Trophoblast cell (in vitro differentiated cells and primary cell): ENCODE results near the gene CIB1. TPM values are rescaled to one million over a fixed set of nuclear protein-coding genes. Genes with fewer than 3 reads are reported as not detected.
"Not testable (repeated sequence)": the region's sequence is repeated elsewhere in the genome, so short reads cannot be mapped to it uniquely, and the experiment has no call there.

Experiments
- DNase-seq, 2 donors: peaks; one replicate each; pipeline ENCODE4 v3.0.0-alpha.2; 2016
- H2AFZ ChIP-seq: 2 replicates; pipeline ENCODE4 v1.6.1; 2013; ENCODE audit warnings: low read length, moderate library complexity, mild to moderate bottlenecking; ENCODE audit not compliant: insufficient read depth, poor library complexity
- H2AK5ac ChIP-seq: 2 replicates; pipeline ENCODE4 v1.6.1; 2013; ENCODE audit warnings: mild to moderate bottlenecking, low read length
- H2BK120ac ChIP-seq: 2 replicates; pipeline ENCODE4 v1.6.1; 2013; ENCODE audit warnings: low read length, mild to moderate bottlenecking, moderate library complexity; ENCODE audit not compliant: insufficient read depth, poor library complexity
- H2BK12ac ChIP-seq: 2 replicates; pipeline ENCODE4 v1.6.1; 2013; ENCODE audit warnings: mild to moderate bottlenecking, low read length, moderate library complexity
- H2BK5ac ChIP-seq: 2 replicates; pipeline ENCODE4 v1.6.1; 2013; ENCODE audit warnings: low read length, low read depth, moderate library complexity, mild to moderate bottlenecking; ENCODE audit not compliant: poor library complexity
- H3K14ac ChIP-seq: 2 replicates; pipeline ENCODE4 v1.6.1; 2013; ENCODE audit warnings: mild to moderate bottlenecking, low read length
- H3K18ac ChIP-seq: 2 replicates; pipeline ENCODE4 v1.6.1; 2013; ENCODE audit warnings: mild to moderate bottlenecking, low read length
- H3K23ac ChIP-seq: 2 replicates; pipeline ENCODE4 v1.6.1; 2013; ENCODE audit warnings: low read length
- H3K27ac ChIP-seq: 2 replicates; pipeline ENCODE4 v1.5.1; 2013; ENCODE audit warnings: low read depth, mild to moderate bottlenecking, inconsistent platforms, low read length, moderate library complexity
- H3K27me3 ChIP-seq: 2 replicates; pipeline ENCODE4 v1.6.1; 2013; ENCODE audit warnings: inconsistent platforms, mild to moderate bottlenecking, low read length, moderate library complexity; ENCODE audit not compliant: insufficient read depth
- H3K36me3 ChIP-seq, 2 experiments: 1 replicate in 1 of 2; 2 replicates in 1 of 2; pipeline ENCODE4 v1.6.1; 2013; ENCODE audit warnings: low read length in 2 of 2, mild to moderate bottlenecking in 2 of 2, moderate library complexity in 1 of 2; ENCODE audit not compliant: insufficient read depth in 2 of 2, control insufficient read depth in 1 of 2
- H3K4ac ChIP-seq: 2 replicates; pipeline ENCODE4 v1.6.1; 2013; ENCODE audit warnings: low read depth, mild to moderate bottlenecking, low read length, moderate library complexity
- H3K4me1 ChIP-seq, 2 experiments: 1 replicate in 1 of 2; 2 replicates in 1 of 2; pipeline ENCODE4 v1.6.1; 2013; ENCODE audit warnings: low read length in 2 of 2, mild to moderate bottlenecking in 2 of 2, moderate library complexity in 1 of 2; ENCODE audit not compliant: insufficient read depth in 2 of 2, control insufficient read depth in 1 of 2
- H3K4me2 ChIP-seq: 2 replicates; pipeline ENCODE4 v1.6.1; 2013; ENCODE audit warnings: inconsistent platforms, mild to moderate bottlenecking, low read length, moderate library complexity
- H3K4me3 ChIP-seq: 2 replicates; pipeline ENCODE4 v1.5.1; 2013; ENCODE audit warnings: mild to moderate bottlenecking, low read depth, low read length, inconsistent platforms
- H3K79me1 ChIP-seq: one replicate; pipeline ENCODE4 v1.6.1; 2013; ENCODE audit warnings: low read length
- H3K79me2 ChIP-seq: 2 replicates; pipeline ENCODE4 v1.6.1; 2013; ENCODE audit warnings: low read length, mild to moderate bottlenecking; ENCODE audit not compliant: control insufficient read depth, insufficient read depth, poor library complexity
- H3K9ac ChIP-seq: 2 replicates; pipeline ENCODE4 v1.6.1; 2013; ENCODE audit warnings: mild to moderate bottlenecking, low read length
- H3K9me3 ChIP-seq: 2 replicates; pipeline ENCODE4 v1.6.1; 2013; ENCODE audit warnings: low read depth, mild to moderate bottlenecking, control low read depth, inconsistent platforms, low read length; ENCODE audit not compliant: insufficient read depth
- H4K12ac ChIP-seq: 2 replicates; pipeline ENCODE4 v1.6.1; 2013; ENCODE audit warnings: low read depth, mild to moderate bottlenecking, low read length, moderate library complexity
- H4K8ac ChIP-seq: 2 replicates; pipeline ENCODE4 v1.6.1; 2013; ENCODE audit warnings: low read depth, mild to moderate bottlenecking, low read length, moderate library complexity
- H4K91ac ChIP-seq: one replicate; pipeline ENCODE4 v1.6.1; 2013; ENCODE audit warnings: low read depth, mild to moderate bottlenecking, low read length, moderate library complexity
- WGBS: extraction: QIAGEN DNeasy Blood & Tissue Kit; methylation state at CpG from one replicate; pipeline ENCODE4 v1.1.7; 2013; ENCODE audit warnings: missing lambda C conversion rate; ENCODE audit not compliant: insufficient read length, insufficient coverage; ENCODE audit errors: extremely low coverage; 5-methylcytosine and 5-hydroxymethylcytosine counted together
- polyA plus RNA-seq: library from polyadenylated mRNA; stranded (reverse); fragments of 200-250 nt; gene quantifications from 2 replicates; pipeline ENCODE4 v1.2.3, GENCODE V29; 2013

The CIB1 gene
- 32.9 and 34.6 TPM in 2 replicates for polyA plus RNA-seq

DNA sequence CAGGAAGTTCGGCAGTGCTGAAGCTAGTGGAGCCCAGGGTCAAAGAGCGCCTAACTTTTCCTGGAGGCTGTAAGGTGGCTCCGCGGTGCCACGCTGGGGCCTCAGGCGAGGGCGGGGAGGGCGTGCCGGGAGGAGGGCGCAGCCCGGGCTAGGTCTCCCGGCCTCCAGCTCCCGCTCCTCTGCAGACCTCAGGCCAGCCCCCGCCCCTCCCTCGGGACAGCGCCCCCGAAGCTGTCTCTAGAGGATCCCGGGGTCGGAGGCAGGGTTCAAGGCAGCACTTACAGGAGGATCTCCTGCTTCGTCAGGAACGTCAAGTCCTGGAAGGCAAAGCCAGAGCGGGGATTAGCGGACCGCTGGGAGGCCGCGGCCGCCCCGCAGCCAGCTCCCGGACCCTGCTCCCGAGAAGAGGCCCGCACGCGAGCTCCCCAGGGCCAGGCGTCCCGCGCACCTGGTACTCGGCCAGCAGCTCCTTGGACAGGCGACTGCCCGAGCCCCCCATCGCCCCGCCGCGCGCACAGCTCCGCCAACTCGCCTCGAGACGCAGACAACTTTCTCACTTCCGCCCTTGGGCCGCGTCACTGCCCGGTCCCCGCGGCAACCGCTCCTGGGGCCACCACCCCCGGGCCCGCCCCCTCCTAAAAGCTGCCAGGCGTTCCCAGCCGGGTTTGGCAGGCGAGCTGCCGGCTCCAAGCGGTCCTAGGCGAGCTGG, at the start of gene CIB1:
CIB1 (minus strand) TSS at position 555 of the 709 bp plus-strand sequence; CDS start at position 499, 56 bp downstream.
- H2AK5ac ChIP-seq = no peak within 1 kb of the TSS
- H2BK5ac ChIP-seq = peak within 1 kb of the TSS; percentile 33
- no CpG with 5 or more reads among the region's 63 CpGs for WGBS
- peaks cover 25 to 26% of the 10 kb centered on the region in 2 experiments for H3K36me3 ChIP-seq
- no peak within 1 kb of the TSS for H3K23ac ChIP-seq
- H3K9me3 ChIP-seq = no peaks in the 10 kb centered on the region
- H4K8ac ChIP-seq = peak within 1 kb of the TSS; percentile 88
- peak within 1 kb of the TSS; percentile 45 for H3K9ac ChIP-seq
- H3K79me1 ChIP-seq = peaks cover 5% of the 10 kb centered on the region
- H4K91ac ChIP-seq = peak within 1 kb of the TSS; percentile 20
- H2BK12ac ChIP-seq = no peak within 1 kb of the TSS
- H3K14ac ChIP-seq = peak within 1 kb of the TSS; percentile 22
- no peak within 1 kb of the TSS for H2BK120ac ChIP-seq
- peaks cover 2 to 3% of the 10 kb centered on the region in 2 experiments for H3K4me1 ChIP-seq
- peak within 1 kb of the TSS; percentile 7 for H3K27ac ChIP-seq
- H4K12ac ChIP-seq = peak within 1 kb of the TSS; percentile 55
- H3K4me3 ChIP-seq = peak within 1 kb of the TSS; percentile 85
- peak; percentile 79 to 97 for DNase-seq
- peak within 1 kb of the TSS; percentile 1 for H3K4ac ChIP-seq
- H3K4me2 ChIP-seq = peak within 1 kb of the TSS; percentile 92
- H3K79me2 ChIP-seq = no peaks in the 10 kb centered on the region
- H3K27me3 ChIP-seq = no peaks in the 10 kb centered on the region
- H3K18ac ChIP-seq = peak within 1 kb of the TSS; percentile 70
- peak within 1 kb of the TSS; percentile 65 for H2AFZ ChIP-seq

DNA sequence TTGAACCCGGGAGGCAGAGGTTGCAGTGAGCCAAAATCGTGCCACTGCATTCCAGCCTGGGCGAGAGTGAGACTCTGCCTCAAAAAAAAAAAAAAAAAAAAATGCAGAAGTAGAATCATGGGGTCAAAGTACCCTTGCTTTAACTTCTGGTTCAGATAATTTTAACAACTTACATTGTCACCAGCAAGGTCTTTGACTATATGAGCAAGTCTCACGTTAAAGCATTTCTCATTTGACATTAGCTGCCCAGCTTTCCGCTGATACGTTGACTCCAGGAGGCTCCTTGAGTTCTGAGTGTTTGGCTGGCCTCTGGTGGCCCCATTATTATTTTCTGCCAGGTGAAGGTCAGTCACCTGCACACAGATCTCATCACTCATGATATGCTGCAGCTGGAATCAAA, 47.9 kb upstream of the CIB1 start:
- H2BK12ac ChIP-seq, H3K79me2 ChIP-seq, H3K4me1 ChIP-seq, H3K23ac ChIP-seq, H3K18ac ChIP-seq, H3K27me3 ChIP-seq, H2BK5ac ChIP-seq, DNase-seq, H3K9ac ChIP-seq, H4K8ac ChIP-seq, H2AFZ ChIP-seq, H4K91ac ChIP-seq, H3K4ac ChIP-seq, H3K9me3 ChIP-seq, H4K12ac ChIP-seq, H3K36me3 ChIP-seq, H2AK5ac ChIP-seq, H3K27ac ChIP-seq, H3K79me1 ChIP-seq, H3K14ac ChIP-seq, H3K4me2 ChIP-seq, H2BK120ac ChIP-seq, H3K4me3 ChIP-seq: not testable (repeated sequence)
- no CpG with 5 or more reads among the region's 6 CpGs for WGBS

DNA sequence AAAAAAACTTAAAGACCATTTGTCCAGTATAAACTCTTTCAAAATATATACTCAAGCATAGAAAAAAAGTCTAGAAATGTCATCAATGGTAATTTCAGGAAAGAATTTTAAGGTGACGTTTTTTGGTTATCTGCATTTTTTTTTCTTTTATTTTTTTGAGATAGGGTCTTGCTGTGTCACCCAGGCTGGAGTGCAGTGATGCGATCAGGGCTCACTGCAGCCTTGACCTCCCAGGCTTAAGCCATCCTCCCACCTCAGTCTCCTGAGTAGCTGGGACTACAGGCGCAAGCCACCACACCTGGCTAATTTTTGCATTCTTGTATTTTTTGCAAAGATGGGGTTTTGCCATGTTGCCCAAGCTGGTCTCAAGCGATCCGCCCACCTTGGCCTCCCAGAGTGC, 47.0 kb upstream of the CIB1 start:
- not testable (repeated sequence) for H3K14ac ChIP-seq

DNA sequence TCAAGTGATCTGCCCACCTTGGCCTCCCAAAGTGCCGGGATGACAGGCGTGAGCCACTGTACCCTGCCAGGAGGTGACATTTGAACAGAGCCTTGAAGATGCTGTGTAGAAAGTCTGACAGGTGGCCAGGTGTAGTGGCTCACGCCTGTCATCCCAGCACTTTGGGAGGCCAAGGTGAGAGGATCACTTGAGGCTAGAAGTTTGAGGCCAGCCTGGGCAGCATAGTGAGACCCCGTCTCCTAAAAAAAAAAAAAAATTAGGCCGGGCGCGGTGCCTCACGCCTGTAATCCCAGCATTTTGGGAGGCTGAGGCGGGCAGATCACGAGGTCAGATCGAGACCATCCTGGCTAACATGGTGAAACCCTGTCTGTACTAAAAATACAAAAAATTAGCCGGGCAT, 44.7 kb upstream of the CIB1 start:
- WGBS = no CpG with 5 or more reads among the region's 12 CpGs
- not testable (repeated sequence) for H3K36me3 ChIP-seq, H3K4me3 ChIP-seq, H2BK12ac ChIP-seq, H2BK120ac ChIP-seq, H3K27me3 ChIP-seq, H3K4me1 ChIP-seq, H4K91ac ChIP-seq, H4K12ac ChIP-seq, H3K9me3 ChIP-seq, H4K8ac ChIP-seq, H2AFZ ChIP-seq, DNase-seq, H3K14ac ChIP-seq, H3K27ac ChIP-seq, H2BK5ac ChIP-seq, H3K18ac ChIP-seq, H3K79me1 ChIP-seq, H3K9ac ChIP-seq, H2AK5ac ChIP-seq, H3K79me2 ChIP-seq, H3K4ac ChIP-seq, H3K23ac ChIP-seq, H3K4me2 ChIP-seq

More for the DNA sequence above, 47.0 kb upstream of the CIB1 start:
- H3K27me3 ChIP-seq, H3K4me3 ChIP-seq, H2BK5ac ChIP-seq, H2AFZ ChIP-seq, H4K91ac ChIP-seq, H3K23ac ChIP-seq, H3K79me1 ChIP-seq, H4K8ac ChIP-seq, H2AK5ac ChIP-seq, H3K36me3 ChIP-seq, DNase-seq, H3K4ac ChIP-seq, H3K4me1 ChIP-seq, H3K27ac ChIP-seq, H4K12ac ChIP-seq, H3K18ac ChIP-seq, H2BK12ac ChIP-seq, H3K9ac ChIP-seq, H3K9me3 ChIP-seq, H3K79me2 ChIP-seq, H2BK120ac ChIP-seq, H3K4me2 ChIP-seq: not testable (repeated sequence)
- WGBS = no CpG with 5 or more reads among the region's 5 CpGs
